HG02642 (cell line): ENCODE data around the gene LRRC26.

Source experiments
- ATAC-seq: cut with Tn5 transposase; IDR thresholded peaks from one replicate; pipeline ENCODE4 v1.9.1; 2021; ENCODE audit warnings: mild to moderate bottlenecking; ENCODE audit not compliant: unreplicated experiment, poor library complexity

Gene LRRC26

GRCh38 chr9:137169896-137170358 lies at the start of gene LRRC26:
TSS of gene LRRC26 (minus strand) at chr9:137170051. CDS start at chr9:137169943, 108 bp downstream.
- no peak for ATAC-seq

GRCh38 chr9:137218754-137219271 lies 49.0 kb upstream of the LRRC26 start:
- ATAC-seq: no peak

- ATAC-seq: no peak
Observed at GRCh38 chr9:137218212-137218753, 48.4 kb upstream of the LRRC26 start.

GRCh38 chr9:137217276-137218211 lies 47.7 kb upstream of the LRRC26 start:
- no peak for ATAC-seq

GRCh38 chr9:137216188-137216965 lies 46.5 kb upstream of the LRRC26 start:
- no peak for ATAC-seq

GRCh38 chr9:137215196-137215986 lies 45.5 kb upstream of the LRRC26 start:
- no peak for ATAC-seq

GRCh38 chr9:137214620-137215019 lies 44.8 kb upstream of the LRRC26 start:
- ATAC-seq: no peak

GRCh38 chr9:137213160-137214060 lies 43.6 kb upstream of the LRRC26 start:
- no peak for ATAC-seq

- no peak for ATAC-seq
Observed at GRCh38 chr9:137212520-137212919, 42.7 kb upstream of the LRRC26 start.

- ATAC-seq: no peak
Observed at GRCh38 chr9:137211532-137211931, 41.7 kb upstream of the LRRC26 start.

GRCh38 chr9:137206602-137207001 lies 36.8 kb upstream of the LRRC26 start:
- no peak for ATAC-seq

GRCh38 chr9:137205126-137206069 lies 35.5 kb upstream of the LRRC26 start, which contains the start of the genes NDOR1 and TMEM203:
TSS of gene NDOR1 (plus strand) at chr9:137205700. CDS start at chr9:137205778, 78 bp downstream.
TSS of gene TMEM203 (minus strand) at chr9:137205648. CDS start at chr9:137205414, 234 bp downstream.
- ATAC-seq: peak; percentile 52

- ATAC-seq: no peak
Observed at GRCh38 chr9:137204731-137205125, 34.9 kb upstream of the LRRC26 start.

- ATAC-seq: no peak
Observed at GRCh38 chr9:137202966-137203365, 33.1 kb upstream of the LRRC26 start.

GRCh38 chr9:137201205-137201868 lies 31.5 kb upstream of the LRRC26 start:
- no peak for ATAC-seq

GRCh38 chr9:137200311-137201204 lies 30.7 kb upstream of the LRRC26 start, which contains the start of gene TPRN:
TSS of gene TPRN (minus strand) at chr9:137200741. CDS start at chr9:137200711, 30 bp downstream.
- peak; percentile 90 for ATAC-seq
